Eye (tissue), 1 donor: Measurements from ENCODE around the gene ACSS3.
"Not testable (repeated sequence)": the region's sequence is repeated elsewhere in the genome, so short reads cannot be mapped to it uniquely, and the experiment has no call there.

Experiments
- DNase-seq: peaks from one replicate; pipeline ENCODE4 v3.0.0-alpha.2; 2015

ACSS3 gene

GRCh38 chr12:81168445-81168844 is 90.6 kb downstream of the ACSS3 start:
- no peak for DNase-seq

GRCh38 chr12:81170072-81170471 is 92.2 kb downstream of the ACSS3 start:
- no peak for DNase-seq

GRCh38 chr12:81172851-81173250 is 95.0 kb downstream of the ACSS3 start:
- no peak for DNase-seq

GRCh38 chr12:81174664-81175063 is 96.8 kb downstream of the ACSS3 start:
- DNase-seq: peak; percentile 19

- DNase-seq: peak; percentile 39
Measured at GRCh38 chr12:81176796-81177195, 98.9 kb downstream of the ACSS3 start.

- DNase-seq: no peak
Measured at GRCh38 chr12:81181691-81182090, 103.8 kb downstream of the ACSS3 start.

GRCh38 chr12:81187686-81188085 is 109.8 kb downstream of the ACSS3 start:
- no peak for DNase-seq

- no peak for DNase-seq
Measured at GRCh38 chr12:81196595-81196994, 118.7 kb downstream of the ACSS3 start.

- not testable (repeated sequence) for DNase-seq
Measured at GRCh38 chr12:81200561-81200960, 122.7 kb downstream of the ACSS3 start.

GRCh38 chr12:81203671-81204204 is 125.9 kb downstream of the ACSS3 start:
- no peak for DNase-seq

GRCh38 chr12:81205416-81205815 is 127.5 kb downstream of the ACSS3 start:
- no peak for DNase-seq

GRCh38 chr12:81206429-81206828 is 128.6 kb downstream of the ACSS3 start:
- DNase-seq: peak; percentile 60

- DNase-seq: no peak
Measured at GRCh38 chr12:81207173-81207572, 129.3 kb downstream of the ACSS3 start.

- DNase-seq: no peak
Measured at GRCh38 chr12:81207664-81208063, 129.8 kb downstream of the ACSS3 start.

- no peak for DNase-seq
Measured at GRCh38 chr12:81208187-81208911, 130.5 kb downstream of the ACSS3 start.

- DNase-seq: no peak
Measured at GRCh38 chr12:81209012-81209411, 131.1 kb downstream of the ACSS3 start.

- not testable (repeated sequence) for DNase-seq
Measured at GRCh38 chr12:81209772-81210225, 131.9 kb downstream of the ACSS3 start.

GRCh38 chr12:81211306-81211705 is 133.4 kb downstream of the ACSS3 start:
- DNase-seq: no peak

- no peak for DNase-seq
Measured at GRCh38 chr12:81212996-81213696, 135.3 kb downstream of the ACSS3 start.

GRCh38 chr12:81216739-81217138 is 138.9 kb downstream of the ACSS3 start:
- DNase-seq: no peak

- no peak for DNase-seq
Measured at GRCh38 chr12:81221681-81222080, 143.8 kb downstream of the ACSS3 start.

GRCh38 chr12:81222846-81223592 is 145.1 kb downstream of the ACSS3 start:
- DNase-seq: no peak

GRCh38 chr12:81224626-81225025 is 146.7 kb downstream of the ACSS3 start:
- no peak for DNase-seq
